Measurements from ENCODE around the gene ODF2L.

Gene ODF2L, protein sequence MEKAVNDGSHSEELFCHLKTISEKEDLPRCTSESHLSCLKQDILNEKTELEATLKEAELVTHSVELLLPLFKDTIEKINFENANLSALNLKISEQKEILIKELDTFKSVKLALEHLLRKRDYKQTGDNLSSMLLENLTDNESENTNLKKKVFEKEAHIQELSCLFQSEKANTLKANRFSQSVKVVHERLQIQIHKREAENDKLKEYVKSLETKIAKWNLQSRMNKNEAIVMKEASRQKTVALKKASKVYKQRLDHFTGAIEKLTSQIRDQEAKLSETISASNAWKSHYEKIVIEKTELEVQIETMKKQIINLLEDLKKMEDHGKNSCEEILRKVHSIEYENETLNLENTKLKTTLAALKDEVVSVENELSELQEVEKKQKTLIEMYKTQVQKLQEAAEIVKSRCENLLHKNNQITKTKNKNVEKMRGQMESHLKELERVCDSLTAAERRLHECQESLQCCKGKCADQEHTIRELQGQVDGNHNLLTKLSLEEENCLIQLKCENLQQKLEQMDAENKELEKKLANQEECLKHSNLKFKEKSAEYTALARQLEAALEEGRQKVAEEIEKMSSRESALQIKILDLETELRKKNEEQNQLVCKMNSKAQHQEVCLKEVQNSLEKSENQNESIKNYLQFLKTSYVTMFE

GRCh38 chr1:86395751-86396497, at the start of gene ODF2L:
TSS of gene ODF2L (minus strand) at chr1:86396323. CDS start at chr1:86387027, 9,296 bp downstream.
- DNase-seq: peak; percentile 86

GRCh38 chr1:86445919-86446318, 49.8 kb upstream of the ODF2L start:
- DNase-seq: no peak

GRCh38 chr1:86441997-86442396, 45.9 kb upstream of the ODF2L start:
- no peak for DNase-seq

- DNase-seq: peak; percentile 16
Measured at GRCh38 chr1:86441581-86441980, 45.5 kb upstream of the ODF2L start.

- DNase-seq: no peak
Measured at GRCh38 chr1:86436041-86436440, 39.9 kb upstream of the ODF2L start.

GRCh38 chr1:86435327-86435726, 39.2 kb upstream of the ODF2L start:
- DNase-seq: no peak

DNA sequence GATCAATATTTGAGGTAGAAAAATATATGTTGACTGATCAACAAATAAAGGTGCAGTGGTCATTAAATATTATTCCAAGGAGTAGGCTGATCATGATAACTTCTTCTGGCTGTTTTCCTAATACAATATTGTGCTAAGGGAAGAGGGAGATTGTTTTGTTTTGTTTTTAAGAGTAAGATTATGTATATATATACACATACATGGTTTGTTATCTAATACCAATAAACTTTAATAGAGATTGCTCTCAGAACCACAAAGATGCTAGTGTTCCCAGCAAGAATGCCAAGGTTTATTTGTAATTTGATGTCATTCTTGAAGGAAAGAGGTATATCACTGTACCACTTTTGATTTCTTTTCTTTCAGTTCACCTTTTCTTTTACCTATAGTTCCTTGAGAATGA, 37.9 kb upstream of the ODF2L start:
- no peak for DNase-seq

GRCh38 chr1:86430376-86430775, 34.3 kb upstream of the ODF2L start:
- no peak for DNase-seq

- DNase-seq: no peak
Measured at GRCh38 chr1:86429835-86430234, 33.7 kb upstream of the ODF2L start.

- no peak for DNase-seq
Measured at GRCh38 chr1:86429122-86429725, 33.1 kb upstream of the ODF2L start.

- no peak for DNase-seq
Measured at GRCh38 chr1:86423873-86424272, 27.8 kb upstream of the ODF2L start, which contains the start of gene CLCA2. TSS of gene CLCA2 (plus strand) at chr1:86424171. CDS start at chr1:86424248, 77 bp downstream.

DNA sequence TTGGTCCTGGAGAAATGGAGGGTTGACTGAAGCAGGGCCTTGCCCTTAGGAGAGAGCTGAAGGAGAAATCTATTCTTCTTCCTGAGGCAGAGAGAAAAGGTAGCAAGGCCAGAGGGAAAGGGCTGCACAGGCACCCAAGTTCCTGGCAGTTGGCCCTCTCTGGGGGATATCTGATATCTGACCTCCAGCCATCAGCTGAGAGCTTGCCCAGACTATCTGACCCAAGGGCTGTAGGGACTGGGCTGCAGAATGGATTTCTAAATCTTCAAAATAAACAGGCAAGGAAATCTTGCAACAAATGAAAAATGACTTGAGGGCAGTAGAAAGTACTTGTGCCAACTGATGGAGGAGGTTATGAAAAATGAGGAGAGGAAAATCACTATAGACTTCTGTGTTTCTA, 27.4 kb upstream of the ODF2L start:
- DNase-seq: no peak

- DNase-seq: no peak
Measured at GRCh38 chr1:86421601-86422280, 25.6 kb upstream of the ODF2L start.

DNA sequence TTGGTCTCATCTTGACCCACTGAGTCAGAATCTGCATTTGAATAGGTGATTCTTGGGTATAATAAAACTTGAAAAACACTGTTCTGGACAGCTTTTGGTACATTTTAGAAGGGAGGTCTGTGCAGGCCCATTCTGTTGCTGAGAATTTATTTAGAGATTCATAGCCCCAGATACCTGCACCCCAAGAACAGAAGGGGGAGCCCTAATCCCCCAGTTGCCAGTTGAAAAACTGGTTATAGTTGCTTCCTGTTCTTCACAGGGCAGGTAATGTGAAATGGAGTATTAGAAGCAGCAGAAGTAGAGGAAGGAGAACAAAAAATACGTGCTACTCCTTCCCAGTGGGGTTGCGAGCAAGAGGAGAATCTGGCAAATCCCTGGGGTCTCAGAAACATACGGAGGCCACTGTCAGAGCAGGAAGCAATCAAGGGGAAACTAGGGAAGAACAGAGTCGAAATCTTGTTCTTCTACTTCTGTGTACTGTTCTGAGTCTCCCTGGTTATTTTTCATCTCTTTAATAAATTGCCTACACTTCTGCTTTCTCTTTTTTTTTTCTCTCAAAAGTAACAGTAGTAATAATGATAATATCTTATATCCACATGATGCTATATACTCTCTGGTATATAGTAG, 23.3 kb upstream of the ODF2L start:
- DNase-seq: peak; percentile 21

- DNase-seq: no peak
Measured at GRCh38 chr1:86416343-86416742, 20.2 kb upstream of the ODF2L start.

DNA sequence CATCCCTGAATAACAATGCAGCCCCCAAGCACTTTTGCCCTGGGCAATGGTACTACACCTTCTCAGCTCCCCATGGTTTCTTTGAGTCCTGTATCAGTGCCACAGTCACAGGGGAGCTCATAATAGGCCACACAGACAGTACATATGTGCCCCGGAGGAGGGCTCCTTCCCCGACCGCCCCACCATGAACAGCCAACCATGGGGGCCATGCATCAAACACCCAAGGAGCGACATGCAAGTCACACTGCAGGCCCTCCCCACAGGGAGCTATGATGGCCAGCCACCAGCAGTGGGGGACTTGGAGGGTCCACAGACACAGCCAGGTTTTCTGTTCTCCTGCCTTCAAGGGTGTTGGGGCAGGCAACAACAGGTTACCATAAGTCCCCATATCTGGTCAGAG, 14.8 kb upstream of the ODF2L start:
- DNase-seq: no peak

DNA sequence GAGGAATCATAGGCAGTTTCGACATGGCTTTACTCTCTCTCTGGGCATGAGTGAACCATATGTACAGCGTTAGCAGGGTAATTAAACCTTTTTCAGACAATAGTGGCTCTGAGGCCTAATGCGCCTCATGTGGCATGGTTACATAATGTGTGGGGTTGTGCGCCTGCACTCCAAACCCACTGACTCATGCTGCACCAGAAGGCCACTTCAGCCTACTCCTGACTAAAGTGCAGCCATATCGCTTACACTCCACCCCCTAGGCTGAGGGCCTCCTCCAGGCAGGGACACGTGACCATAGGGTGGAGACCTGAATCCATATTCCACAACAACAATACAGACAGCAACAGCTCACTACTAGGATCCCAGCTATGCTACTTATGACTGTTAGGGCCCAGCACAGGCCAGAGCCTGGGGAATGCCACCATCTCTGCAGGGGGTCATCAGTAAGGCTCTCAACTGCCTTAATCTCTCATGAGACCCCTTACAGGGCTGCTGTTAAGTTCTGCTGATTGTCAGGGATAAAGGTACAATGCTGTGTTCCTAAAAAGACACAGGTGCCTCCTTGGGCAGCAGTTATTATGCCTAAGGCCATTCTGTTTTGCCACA, 13.4 kb upstream of the ODF2L start:
- DNase-seq: no peak

- no peak for DNase-seq
Measured at GRCh38 chr1:86396498-86396890, 371 bp upstream of the ODF2L start.

DNA sequence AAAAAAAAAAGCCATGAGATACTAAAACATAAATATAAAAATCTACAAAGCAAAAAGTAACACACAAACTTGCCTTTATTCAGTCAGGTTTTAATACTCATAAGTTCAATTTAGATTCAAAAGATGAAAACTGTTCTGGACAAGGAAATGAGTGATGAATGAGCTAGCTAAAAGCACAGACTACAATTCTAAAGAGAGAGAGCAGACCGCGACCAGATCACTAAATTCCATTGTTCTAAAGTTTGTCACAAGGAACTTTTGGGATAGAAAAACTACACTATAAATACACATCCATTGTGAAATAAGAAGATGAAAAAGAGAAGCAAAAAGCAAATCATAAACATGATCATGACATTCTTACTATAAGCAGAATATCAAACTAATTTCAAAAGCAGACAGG, 1.7 kb downstream of the ODF2L start:
- DNase-seq: no peak

DNA sequence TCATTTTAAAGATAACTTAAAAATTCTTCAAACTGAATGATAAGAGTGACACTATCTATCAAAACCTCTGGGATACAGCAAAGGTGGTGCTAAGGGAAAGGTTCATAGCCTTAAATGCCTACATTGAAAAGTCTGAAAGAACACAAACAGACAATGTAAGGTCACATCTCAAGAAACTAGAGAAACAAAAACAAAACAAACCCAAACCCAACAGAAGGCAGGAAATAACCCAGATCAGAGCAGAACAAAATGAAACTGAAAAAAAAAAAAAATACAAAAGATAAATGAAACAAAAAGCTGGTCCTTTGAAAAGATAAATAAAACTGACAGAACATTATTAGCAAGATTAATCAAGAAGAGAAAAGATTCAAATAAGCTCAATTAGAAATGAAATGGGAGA, 6.8 kb downstream of the ODF2L start:
- DNase-seq: no peak

DNA sequence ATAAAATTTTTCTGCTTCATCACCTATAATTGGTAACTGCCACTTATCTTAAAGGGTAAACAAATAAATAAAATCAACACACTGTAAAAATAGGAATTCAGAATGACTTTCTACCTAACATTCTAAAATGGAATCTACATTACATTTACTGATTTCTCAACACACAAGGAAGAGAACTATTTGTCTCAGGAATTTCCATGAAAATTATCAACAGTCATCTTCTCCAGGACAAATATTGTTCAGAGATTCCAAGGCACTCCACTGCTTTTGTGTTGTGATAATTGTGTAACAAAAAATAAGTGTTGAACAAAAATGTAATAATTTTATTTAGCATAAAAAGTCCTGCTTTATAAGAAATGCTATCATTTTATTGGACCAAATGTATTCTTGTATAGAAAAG, 7.3 kb downstream of the ODF2L start:
- DNase-seq: no peak

All from activated CD4-positive, alpha-beta T cell treated with anti-CD3 and anti-CD28 coated beads, Interleukin-2, amount 50 U/mL, for 1 hour (primary cell).